Cerebellar cortex (tissue), 1 donor: ENCODE results near the gene EFCAB7.

Source experiments
- DNase-seq: peaks from one replicate; pipeline ENCODE4 v3.0.0-alpha.2; 2015; ENCODE audit warnings: low spot score

The EFCAB7 gene

GRCh38 chr1:63601912-63602311, 78.6 kb downstream of the EFCAB7 start:
- DNase-seq = no peak

DNA sequence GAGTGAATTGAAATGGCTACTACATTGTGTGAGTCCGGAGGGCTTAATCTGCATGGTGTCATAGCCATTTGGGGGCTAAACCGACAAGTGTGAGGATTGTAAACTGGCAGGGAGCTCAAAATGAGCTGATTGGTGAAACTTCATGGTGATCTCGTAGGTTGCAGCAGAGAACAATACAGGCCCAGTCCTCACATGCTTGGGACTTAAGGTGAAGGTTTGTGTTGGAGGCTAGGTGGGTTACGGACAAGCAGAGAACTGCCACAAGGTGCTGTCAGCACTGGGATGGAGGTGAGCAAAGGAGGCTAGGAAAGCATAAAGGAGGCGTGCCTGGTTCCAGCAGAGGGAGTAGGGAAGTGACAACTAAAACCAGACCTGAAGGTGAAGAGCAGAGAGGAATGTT, 79.3 kb downstream of the EFCAB7 start:
- DNase-seq = no peak

- DNase-seq = no peak
Observed at GRCh38 chr1:63603810-63604209, 80.5 kb downstream of the EFCAB7 start.

DNA sequence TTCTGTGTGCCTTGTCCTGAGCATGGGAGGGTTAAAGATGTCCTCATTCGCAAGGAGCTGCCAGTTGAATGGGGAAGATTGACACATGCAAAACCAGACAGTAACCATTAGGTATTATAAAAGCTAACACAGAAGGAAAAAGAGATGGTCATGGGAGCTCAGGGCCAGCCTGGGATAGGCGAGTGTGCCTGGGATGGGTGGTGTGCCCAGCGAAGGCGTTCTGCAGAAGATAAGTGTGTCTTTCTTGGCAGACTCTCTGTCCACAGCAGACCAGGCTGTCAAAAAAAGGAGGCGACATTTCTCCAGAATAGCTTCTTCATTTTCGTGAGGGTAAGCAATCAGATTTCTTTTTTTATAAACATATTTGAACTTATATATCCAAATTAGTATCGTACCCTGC, 84.0 kb downstream of the EFCAB7 start:
- no peak for DNase-seq

DNA sequence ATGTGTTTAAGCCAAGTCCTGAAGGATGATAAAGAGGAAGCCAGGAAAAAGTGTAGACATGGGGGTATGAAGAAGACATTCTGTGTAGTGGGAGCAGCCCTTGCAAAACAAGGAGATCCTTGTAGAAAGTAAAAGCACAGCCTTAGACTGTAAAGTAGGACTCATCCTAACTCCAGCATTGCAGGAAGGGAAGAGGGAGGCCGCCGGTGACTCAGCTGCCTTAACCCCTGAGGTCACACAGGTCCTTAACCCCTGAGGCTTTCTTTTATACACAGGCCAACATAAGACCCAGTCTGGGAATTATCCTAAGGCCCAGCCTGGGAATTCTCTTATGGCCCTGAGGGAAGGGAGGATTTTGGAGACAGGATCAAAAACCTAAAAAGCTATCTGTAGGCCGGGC, 87.9 kb downstream of the EFCAB7 start:
- no peak for DNase-seq

DNA sequence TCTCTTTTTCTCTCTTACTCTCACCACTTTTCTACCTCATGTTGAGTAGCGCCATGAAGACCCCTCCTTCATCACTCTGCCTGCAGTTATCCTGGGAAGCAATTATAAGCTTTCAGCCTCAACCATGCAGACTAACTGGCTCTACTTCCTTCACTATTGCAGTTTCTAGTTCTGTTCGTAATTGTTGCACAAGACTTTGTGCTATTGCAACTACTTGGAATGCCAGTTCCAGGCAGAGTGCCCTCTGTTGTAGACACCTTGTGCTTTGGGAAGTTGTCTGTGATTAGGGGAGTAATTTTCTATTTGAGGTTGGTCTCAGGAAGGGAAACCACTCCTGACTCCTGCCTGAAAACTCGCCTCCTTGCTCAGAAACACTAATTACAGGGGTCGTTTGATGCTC, 89.2 kb downstream of the EFCAB7 start:
- DNase-seq = no peak

DNA sequence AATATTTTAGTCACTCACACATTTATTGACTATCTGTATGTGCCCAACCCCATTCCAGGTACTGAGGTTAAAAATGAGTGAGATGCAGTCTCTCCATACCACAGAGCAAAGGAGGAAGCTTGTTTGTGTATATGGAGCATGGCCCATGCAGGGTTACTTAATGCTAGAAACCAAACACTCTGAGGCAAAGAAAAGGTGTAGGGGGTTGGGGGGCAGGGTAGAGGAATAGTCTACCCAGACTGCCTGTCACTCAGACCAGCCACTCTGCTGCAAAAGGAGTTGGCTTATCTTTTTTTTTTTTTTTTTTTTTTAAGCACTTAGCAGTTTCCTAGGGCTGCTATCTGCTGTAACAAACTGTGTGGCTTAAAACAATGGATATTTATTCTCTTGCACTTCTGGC, 89.6 kb downstream of the EFCAB7 start:
- no peak for DNase-seq

DNA sequence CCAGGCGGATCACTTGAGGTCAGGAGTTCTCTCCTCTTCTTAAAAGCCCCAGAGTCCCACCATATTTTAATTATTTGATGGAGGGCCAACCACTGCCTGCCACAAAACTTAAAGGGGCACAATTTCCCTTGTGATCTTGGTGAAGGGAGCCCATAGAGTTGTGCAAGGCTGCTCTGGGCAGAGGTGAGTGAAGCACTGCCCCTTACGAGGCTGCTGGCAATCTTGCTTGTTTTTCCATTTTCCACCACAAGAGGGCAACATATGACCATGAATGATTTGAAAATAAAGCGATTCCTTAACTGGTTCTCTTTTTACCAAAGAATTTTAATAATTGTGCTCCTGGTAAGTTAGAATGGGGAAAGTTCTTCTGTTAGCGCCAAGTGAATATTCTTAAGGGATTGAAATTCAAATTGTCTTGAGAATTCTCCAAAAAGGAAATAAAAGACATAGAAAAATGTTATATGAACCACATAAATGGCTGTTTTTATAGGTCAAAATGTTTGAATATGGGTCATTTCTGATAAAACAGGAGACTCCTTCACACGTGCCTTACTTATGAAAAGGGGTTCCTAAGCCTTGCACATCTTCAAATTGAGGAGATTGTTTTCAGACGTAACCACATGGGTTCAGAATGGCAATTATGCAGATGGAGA, 92.6 kb downstream of the EFCAB7 start:
- DNase-seq = peak; percentile 89

GRCh38 chr1:63617450-63617849, 94.1 kb downstream of the EFCAB7 start:
- DNase-seq = no peak

DNA sequence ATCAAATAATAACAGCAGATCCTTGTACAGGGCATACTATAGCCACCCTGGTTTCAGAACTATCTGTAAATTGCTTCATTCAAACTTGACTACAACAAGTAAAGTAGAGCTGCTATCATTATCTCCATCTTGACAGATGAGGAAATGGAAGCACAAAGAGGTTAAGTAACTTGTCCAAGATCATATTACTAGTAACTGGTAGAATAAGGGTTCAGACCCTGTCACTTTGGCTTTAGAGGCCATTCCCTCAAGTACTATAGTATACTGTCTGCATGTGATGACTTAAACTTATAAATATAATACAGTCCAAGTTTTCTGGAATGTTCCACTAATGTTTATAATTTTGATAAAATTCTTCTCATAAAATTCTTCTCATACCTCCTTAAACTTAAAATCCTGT, 94.7 kb downstream of the EFCAB7 start:
- DNase-seq = no peak

DNA sequence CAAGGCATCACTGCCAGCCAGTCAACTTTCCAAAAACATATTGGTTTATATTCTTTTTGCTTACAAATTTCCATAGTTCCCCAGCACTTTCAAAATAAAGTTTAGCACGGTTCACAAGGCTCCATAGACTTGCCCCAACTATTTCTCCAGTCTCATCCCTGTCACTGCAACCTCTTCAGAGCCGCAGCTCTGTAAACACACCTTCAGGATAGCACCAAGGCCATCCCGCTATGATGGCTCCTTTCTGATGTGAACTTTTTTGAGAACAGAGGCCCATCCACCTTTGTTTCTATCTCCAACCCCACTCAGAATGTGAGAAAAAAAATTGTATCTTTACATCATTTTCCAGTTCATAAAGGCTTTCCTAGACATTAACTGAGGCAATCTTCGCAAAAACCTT, 96.2 kb downstream of the EFCAB7 start:
- no peak for DNase-seq

GRCh38 chr1:63620671-63621070, 97.3 kb downstream of the EFCAB7 start:
- no peak for DNase-seq

DNA sequence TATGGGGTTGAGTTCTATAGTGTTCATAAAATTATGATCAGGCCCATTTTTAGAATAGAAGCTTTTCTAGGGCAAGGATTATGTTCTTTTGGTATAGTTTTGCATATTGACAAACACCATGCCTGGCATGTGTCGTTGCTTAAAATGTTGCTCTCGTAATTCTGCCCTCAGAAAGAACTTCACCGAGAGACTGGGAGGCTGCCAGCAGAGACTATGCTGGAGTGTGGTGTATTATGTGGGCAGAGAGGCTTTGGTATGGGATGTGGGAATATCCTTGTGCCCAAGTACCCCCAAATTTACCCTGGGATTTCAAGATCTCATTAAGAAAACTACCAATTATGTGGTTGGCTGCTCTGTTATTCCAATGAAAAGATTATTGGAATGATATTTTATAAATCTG, 97.8 kb downstream of the EFCAB7 start:
- peak; percentile 43 for DNase-seq

DNA sequence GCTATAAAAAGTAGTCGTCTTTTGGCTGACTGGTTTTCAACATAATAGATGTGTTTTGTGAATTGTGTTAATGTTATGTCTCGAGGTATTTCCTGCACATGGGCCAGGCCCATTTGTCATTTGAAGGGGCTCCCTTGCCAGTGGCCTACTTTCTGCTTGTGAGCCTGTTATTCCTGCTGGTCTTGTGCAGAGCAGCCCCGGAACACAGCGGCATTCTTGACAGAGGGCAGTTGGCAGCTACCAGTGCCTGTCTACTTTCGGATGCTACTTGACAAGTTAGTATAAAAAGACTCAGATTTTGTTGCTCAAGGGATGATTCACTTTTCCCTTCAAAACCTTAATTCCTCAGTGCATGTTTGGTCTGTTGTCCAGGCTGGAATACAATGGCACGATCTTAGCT, 98.4 kb downstream of the EFCAB7 start:
- DNase-seq = peak; percentile 86
